Gastroesophageal sphincter (tissue), 4 donors: Measurements from ENCODE around the gene REEP5. TPM values are rescaled to one million over a fixed set of nuclear protein-coding genes. Genes with fewer than 3 reads are reported as not detected.

Source experiments
- ATAC-seq: fragments of 150-250 bp; one replicate; pipeline ENCODE4 v1.9.1; 2016; ENCODE audit warnings: mild to moderate bottlenecking, moderate library complexity
- H3K27ac ChIP-seq, 4 donors: fragments of 200-600 bp; sonication (generic) in 3 of 4; 1 replicate in 3 of 4; 2 replicates in 1 of 4; pipeline ENCODE4 v1.5.1; 2016 to 2019
- H3K27me3 ChIP-seq: fragments of 200-600 bp; sonication (generic); one replicate; pipeline ENCODE4 v1.5.1; 2019
- H3K36me3 ChIP-seq, 2 donors: fragments of 200-600 bp; sonication (generic); one replicate each; pipeline ENCODE4 v1.5.1; 2019; ENCODE audit warnings: control low read depth in 1 of 2
- H3K4me1 ChIP-seq, 3 donors: fragments of 200-600 bp; sonication (generic); 1 replicate in 2 of 3; 2 replicates in 1 of 3; pipeline ENCODE4 v1.5.1; 2016 to 2019; ENCODE audit warnings: control low read depth in 2 of 3
- H3K4me3 ChIP-seq, 2 donors: fragments of 200-600 bp; sonication (generic); one replicate each; pipeline ENCODE4 v1.5.1; 2019; ENCODE audit warnings: mild to moderate bottlenecking in 1 of 2, moderate library complexity in 1 of 2
- H3K9me3 ChIP-seq, 3 donors: fragments of 200-600 bp; sonication (generic); one replicate each; pipeline ENCODE4 v1.5.1; 2017 to 2019; ENCODE audit warnings: control low read depth in 2 of 3
- CTCF ChIP-seq, 4 experiments: fragments of 200-600 bp in 2 of 4; fragments of 450-650 bp in 2 of 4; sonication (generic) in 1 of 4; IDR thresholded peaks; one replicate each; pipeline ENCODE4 v1.5.1; 2017 to 2019; ENCODE audit warnings: antibody characterized with exemption in 4 of 4, mild to moderate bottlenecking in 2 of 4, moderate library complexity in 2 of 4
- EP300 ChIP-seq: sonication (generic); formaldehyde crosslinking; IDR thresholded peaks from one replicate; pipeline ENCODE4 v1.6.1; 2017; ENCODE audit warnings: antibody characterized with exemption, mild to moderate bottlenecking
- POLR2A ChIP-seq, 2 donors: fragments of 450-650 bp; IDR thresholded peaks; one replicate each; pipeline ENCODE4 v1.6.1; 2017; ENCODE audit warnings: antibody characterized with exemption in 2 of 2, mild to moderate bottlenecking in 2 of 2, moderate library complexity in 1 of 2
- POLR2AphosphoS5 ChIP-seq: sonication (generic); formaldehyde crosslinking; IDR thresholded peaks from one replicate; pipeline ENCODE4 v1.6.1; 2017; ENCODE audit warnings: antibody characterized with exemption
- whole genome bisulfite sequencing, 2 donors: methylation state at CpG; one replicate each; pipeline ENCODE4 v1.1.5; 2018; ENCODE audit warnings: low coverage in 1 of 2; 5-methylcytosine and 5-hydroxymethylcytosine counted together
- total RNA-seq, 4 donors: library from RNA; depleted of rRNA; stranded (reverse); fragments of >200 nt; gene quantifications; one replicate each; pipeline ENCODE4 v1.1.0, GENCODE V29; 2016

REEP5 gene
- total RNA-seq, 4 donors from 2014 or later = 59.6 to 81.7 (median 69.3) TPM

- TF ChIP-seq POLR2A (IDR thresholded peaks at IDR 0.05) = no peak
- TF ChIP-seq POLR2AphosphoS5 = no peak
- TF ChIP-seq EP300 = no peak
- no peak for TF ChIP-seq CTCF (IDR thresholded peaks at IDR 0.05)
- Histone ChIP-seq H3K27ac (no peak overlapping the region), H3K9me3 (no peaks in the 10 kb centered on the region), H3K4me1 (peaks cover 0 to 10% (median 0%) of the 10 kb centered on the region in 3 donors), H3K36me3 (peaks cover 7 to 98% of the 10 kb centered on the region in 2 donors), H3K4me3 (no peak overlapping the region), H3K27me3 (no peaks in the 10 kb centered on the region)
- no peak for ATAC-seq
- WGBS, 2 donors = 82% methylated on average over 2 of the region's 2 CpGs; no CpG with 5 or more reads in 1 of the 2 donors
Measured at GRCh38 chr5:112880219-112880964, 41.6 kb downstream of the REEP5 start.

- Histone ChIP-seq H3K27me3 (no peaks in the 10 kb centered on the region), H3K27ac (no peak overlapping the region), H3K4me1 (peaks cover 0 to 10% (median 0%) of the 10 kb centered on the region in 3 donors), H3K4me3 (no peak overlapping the region), H3K36me3 (peaks cover 2 to 86% of the 10 kb centered on the region in 2 donors), H3K9me3 (no peaks in the 10 kb centered on the region)
- 81 to 84% methylated on average over 4 of the region's 4 CpGs for WGBS, 2 donors
- no peak for ATAC-seq
- no peak for TF ChIP-seq POLR2AphosphoS5
- TF ChIP-seq POLR2A (IDR thresholded peaks at IDR 0.05) = no peak
- no peak for TF ChIP-seq EP300
Measured at GRCh38 chr5:112878760-112879159, 43.3 kb downstream of the REEP5 start.

GRCh38 chr5:112878101-112878500 is 43.9 kb downstream of the REEP5 start:
- WGBS, 2 donors = 61 to 84% methylated on average over 3 to 4 of the region's 4 CpGs

GRCh38 chr5:112876362-112876761 is 45.7 kb downstream of the REEP5 start:
- WGBS, 2 donors = 48 to 59% methylated on average over 2 of the region's 2 CpGs
- no peak for ATAC-seq
- H3K36me3 ChIP-seq = peaks cover 0 to 65% of the 10 kb centered on the region in 2 donors

More at GRCh38 chr5:112878101-112878500, 43.9 kb downstream of the REEP5 start:
- H3K4me3 ChIP-seq = no peak overlapping the region
- H3K4me1 ChIP-seq = peaks cover 0 to 10% (median 0%) of the 10 kb centered on the region in 3 donors
- TF ChIP-seq CTCF (IDR thresholded peaks at IDR 0.05) (no peak), POLR2A (IDR thresholded peaks at IDR 0.05) (no peak), POLR2AphosphoS5 (no peak)
- no peaks in the 10 kb centered on the region for H3K9me3 ChIP-seq
- no peaks in the 10 kb centered on the region for H3K27me3 ChIP-seq
- no peak overlapping the region for H3K27ac ChIP-seq
- peaks cover 0 to 80% of the 10 kb centered on the region in 2 donors for H3K36me3 ChIP-seq
- ATAC-seq = no peak

GRCh38 chr5:112870966-112871365 is 51.1 kb downstream of the REEP5 start:
- peaks cover 0 to 66% of the 10 kb centered on the region in 2 donors for H3K36me3 ChIP-seq
- H3K4me3 ChIP-seq = no peak overlapping the region
- no peak for TF ChIP-seq EP300
- TF ChIP-seq POLR2AphosphoS5 = no peak
- H3K9me3 ChIP-seq = no peaks in the 10 kb centered on the region
- H3K4me1 ChIP-seq = no peaks in the 10 kb centered on the region
- H3K27ac ChIP-seq = no peak overlapping the region
- ATAC-seq = no peak
- no peaks in the 10 kb centered on the region for H3K27me3 ChIP-seq
- 45 to 55% methylated on average over 2 to 3 of the region's 3 CpGs for WGBS, 2 donors

More at GRCh38 chr5:112876362-112876761, 45.7 kb downstream of the REEP5 start:
- no peak overlapping the region for H3K4me3 ChIP-seq
- no peak overlapping the region for H3K27ac ChIP-seq
- TF ChIP-seq POLR2A (IDR thresholded peaks at IDR 0.05) = no peak
- no peaks in the 10 kb centered on the region for H3K27me3 ChIP-seq
- H3K4me1 ChIP-seq = peaks cover 0 to 10% (median 0%) of the 10 kb centered on the region in 3 donors
- H3K9me3 ChIP-seq = no peaks in the 10 kb centered on the region

GRCh38 chr5:112869948-112870347 is 52.1 kb downstream of the REEP5 start:
- H3K4me1 ChIP-seq = no peaks in the 10 kb centered on the region
- TF ChIP-seq POLR2A (IDR thresholded peaks at IDR 0.05) = no peak
- TF ChIP-seq CTCF (IDR thresholded peaks at IDR 0.05) = no peak
- no peak for TF ChIP-seq EP300
- no peak for TF ChIP-seq POLR2AphosphoS5
- ATAC-seq = no peak
- no peaks in the 10 kb centered on the region for H3K9me3 ChIP-seq
- H3K27ac ChIP-seq = no peak overlapping the region
- WGBS, 2 donors = 95 to 100% methylated on average over 1 to 3 of the region's 3 CpGs
- peaks cover 0 to 66% of the 10 kb centered on the region in 2 donors for H3K36me3 ChIP-seq
- H3K4me3 ChIP-seq = no peak overlapping the region
- H3K27me3 ChIP-seq = no peaks in the 10 kb centered on the region
